Natural killer cell (primary cell): ENCODE results near the gene SLC24A3. TPM values are rescaled to one million over a fixed set of nuclear protein-coding genes. Genes with fewer than 3 reads are reported as not detected.

ENCODE experiments used
- ATAC-seq, 3 donors: fragments of 150-1000 bp in 2 of 3; fragments of 200-7000 bp in 1 of 3; cut with Tn5 transposase; 1 replicate in 1 of 3; 2 replicates in 2 of 3; pipeline ENCODE4 v1.10.0; 2021; ENCODE audit warnings: mild to moderate bottlenecking in 2 of 3, moderate library complexity in 2 of 3
- DNase-seq, 2 donors: peaks; one replicate each; pipeline versions ENCODE4 v3.0.0 to v3.0.0-alpha.2; 2013 to 2021; ENCODE audit warnings: mixed read lengths in 1 of 2
- H3K27ac ChIP-seq: one replicate; pipeline ENCODE4 v1.5.1; 2013; ENCODE audit warnings: mild to moderate bottlenecking, low read length
- H3K27me3 ChIP-seq: one replicate; pipeline ENCODE4 v1.6.1; 2013; ENCODE audit warnings: low read length; ENCODE audit not compliant: control insufficient read depth, insufficient read depth
- H3K36me3 ChIP-seq: one replicate; pipeline ENCODE4 v1.6.1; 2013; ENCODE audit warnings: low read length; ENCODE audit not compliant: control insufficient read depth, insufficient read depth
- H3K4me1 ChIP-seq: one replicate; pipeline ENCODE4 v1.6.1; 2013; ENCODE audit warnings: low read length; ENCODE audit not compliant: control insufficient read depth, insufficient read depth
- H3K4me3 ChIP-seq: one replicate; pipeline ENCODE4 v1.5.1; 2013; ENCODE audit warnings: low read length
- H3K9me3 ChIP-seq: one replicate; pipeline ENCODE4 v1.6.1; 2013; ENCODE audit warnings: low read length; ENCODE audit not compliant: control insufficient read depth, insufficient read depth
- H3K27ac Mint-ChIP-seq, 2 donors: one replicate each; pipeline ENCODE4 v1.8.0; 2022; ENCODE audit warnings: mild to moderate bottlenecking in 2 of 2, mixed read lengths in 2 of 2, moderate library complexity in 1 of 2
- H3K27me3 Mint-ChIP-seq, 2 donors: one replicate each; pipeline ENCODE4 v1.8.0; 2022; ENCODE audit warnings: low read depth in 2 of 2, mixed read lengths in 2 of 2
- H3K36me3 Mint-ChIP-seq: one replicate; pipeline ENCODE4 v1.8.0; 2022; ENCODE audit warnings: mixed read lengths
- H3K4me1 Mint-ChIP-seq, 2 donors: one replicate each; pipeline ENCODE4 v1.8.0; 2022; ENCODE audit warnings: mixed read lengths in 2 of 2
- H3K4me3 Mint-ChIP-seq: one replicate; pipeline ENCODE4 v1.8.0; 2022; ENCODE audit warnings: mild to moderate bottlenecking, moderate library complexity, mixed read lengths
- H3K9me3 Mint-ChIP-seq, 2 donors: one replicate each; pipeline ENCODE4 v1.8.0; 2022; ENCODE audit warnings: mixed read lengths in 2 of 2
- WGBS: methylation state at CpG from one replicate; pipeline ENCODE4 v1.1.7; 2013; ENCODE audit warnings: missing lambda C conversion rate; ENCODE audit not compliant: insufficient coverage; 5-methylcytosine and 5-hydroxymethylcytosine counted together
- intact Hi-C: fragments of 100-400 bp; cut with micrococcal nuclease; formaldehyde crosslinking; loops from one replicate; pipeline ENCODE4 v1.14.2; 2022
- total RNA-seq, 4 donors: library from RNA; stranded (reverse); fragments of 120-200 nt in 1 of 4; gene quantifications; one replicate each; pipeline versions ENCODE4 v1.2.3 to v1.2.4, GENCODE V29; 2013 to 2022
- TF ChIP-seq, protein P1 (sequence below): fragments of 200-600 bp; IDR thresholded peaks from one replicate; pipeline ENCODE4 v1.8.0; 2022; ENCODE audit warnings: antibody characterized with exemption

The SLC24A3 gene
- total RNA-seq, 3 donors from 2014 or later (not counting 1 experiment from before 2014, with no cell fraction given) = 0.09 to 5.5 (median 0.99) TPM

DNA sequence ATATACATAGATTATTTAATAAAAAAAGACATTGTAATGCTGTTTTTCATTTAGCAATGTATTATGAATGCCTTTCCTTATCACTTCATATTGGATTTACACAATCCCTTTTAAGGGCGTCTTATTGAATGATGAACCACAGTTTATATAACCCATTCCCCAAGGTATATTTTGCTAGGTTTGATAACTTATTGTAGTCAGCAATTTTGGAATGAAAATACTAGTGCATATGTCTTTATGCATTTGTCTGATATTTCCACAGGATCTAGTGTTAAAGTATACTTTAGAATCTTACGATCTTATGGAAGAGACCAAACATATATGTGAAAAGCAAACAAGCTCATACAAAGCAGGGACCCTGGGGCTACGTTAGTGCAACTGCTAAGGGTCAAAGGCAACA is 365.2 kb downstream of the SLC24A3 start:
- Histone ChIP-seq H3K9me3 (no peaks in the 10 kb centered on the region), H3K4me3 (no peak overlapping the region), H3K4me1 (no peaks in the 10 kb centered on the region), H3K27me3 (no peaks in the 10 kb centered on the region), H3K36me3 (no peaks in the 10 kb centered on the region), H3K27ac (no peak overlapping the region)
- no peaks in the 10 kb centered on the region for H3K36me3 Mint-ChIP-seq
- intact Hi-C loops = no loop called here
- H3K27me3 Mint-ChIP-seq = no peaks in the 10 kb centered on the region
- TF ChIP-seq, protein P1, sequence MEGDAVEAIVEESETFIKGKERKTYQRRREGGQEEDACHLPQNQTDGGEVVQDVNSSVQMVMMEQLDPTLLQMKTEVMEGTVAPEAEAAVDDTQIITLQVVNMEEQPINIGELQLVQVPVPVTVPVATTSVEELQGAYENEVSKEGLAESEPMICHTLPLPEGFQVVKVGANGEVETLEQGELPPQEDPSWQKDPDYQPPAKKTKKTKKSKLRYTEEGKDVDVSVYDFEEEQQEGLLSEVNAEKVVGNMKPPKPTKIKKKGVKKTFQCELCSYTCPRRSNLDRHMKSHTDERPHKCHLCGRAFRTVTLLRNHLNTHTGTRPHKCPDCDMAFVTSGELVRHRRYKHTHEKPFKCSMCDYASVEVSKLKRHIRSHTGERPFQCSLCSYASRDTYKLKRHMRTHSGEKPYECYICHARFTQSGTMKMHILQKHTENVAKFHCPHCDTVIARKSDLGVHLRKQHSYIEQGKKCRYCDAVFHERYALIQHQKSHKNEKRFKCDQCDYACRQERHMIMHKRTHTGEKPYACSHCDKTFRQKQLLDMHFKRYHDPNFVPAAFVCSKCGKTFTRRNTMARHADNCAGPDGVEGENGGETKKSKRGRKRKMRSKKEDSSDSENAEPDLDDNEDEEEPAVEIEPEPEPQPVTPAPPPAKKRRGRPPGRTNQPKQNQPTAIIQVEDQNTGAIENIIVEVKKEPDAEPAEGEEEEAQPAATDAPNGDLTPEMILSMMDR = no peak
- H3K4me1 Mint-ChIP-seq = no peaks in the 10 kb centered on the region
- no peak overlapping the region for H3K4me3 Mint-ChIP-seq
- ATAC-seq (no peak), DNase-seq (no peak)
- H3K9me3 Mint-ChIP-seq = no peaks in the 10 kb centered on the region
- H3K27ac Mint-ChIP-seq = no peak overlapping the region
- WGBS = 85% methylated on average over 2 of the region's 3 CpGs

DNA sequence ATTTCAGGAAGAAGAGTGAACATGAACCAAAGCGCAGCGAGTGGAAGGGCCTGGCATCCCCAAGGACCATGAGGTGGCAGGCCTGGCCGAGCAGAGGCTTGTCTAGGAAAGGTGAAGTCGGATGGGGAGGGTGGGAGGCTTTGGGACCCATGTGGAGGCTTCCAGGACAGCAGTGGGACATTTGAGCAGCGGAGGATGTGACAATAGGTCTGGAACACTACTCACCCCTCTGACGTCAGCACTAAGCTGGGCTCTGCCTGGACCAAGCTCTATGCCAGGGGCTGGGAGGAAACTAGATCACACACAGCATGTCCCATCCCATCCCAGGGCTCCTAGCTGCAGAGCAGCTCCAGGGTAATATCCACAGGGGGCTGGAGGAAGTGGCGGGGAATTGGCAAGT is 370.3 kb downstream of the SLC24A3 start:
- H3K36me3 ChIP-seq = no peaks in the 10 kb centered on the region
- Mint-ChIP-seq H3K4me1 (no peaks in the 10 kb centered on the region), H3K9me3 (no peaks in the 10 kb centered on the region), H3K27me3 (no peaks in the 10 kb centered on the region), H3K4me3 (no peak overlapping the region), H3K27ac (no peak overlapping the region), H3K36me3 (no peaks in the 10 kb centered on the region)
- TF ChIP-seq, protein P1 = no peak
- DNase-seq = no peak
- H3K27me3 ChIP-seq = no peaks in the 10 kb centered on the region
- intact Hi-C loops = loop anchor here (5.0 kb wide), 1 partner anchor 950 kb away; no protein-coding TSS in a partner anchor
- ATAC-seq = no peak
- no peak overlapping the region for H3K4me3 ChIP-seq
- 84% methylated on average over 7 of the region's 7 CpGs for WGBS
- no peaks in the 10 kb centered on the region for H3K9me3 ChIP-seq
- H3K27ac ChIP-seq = no peak overlapping the region
- no peaks in the 10 kb centered on the region for H3K4me1 ChIP-seq

DNA sequence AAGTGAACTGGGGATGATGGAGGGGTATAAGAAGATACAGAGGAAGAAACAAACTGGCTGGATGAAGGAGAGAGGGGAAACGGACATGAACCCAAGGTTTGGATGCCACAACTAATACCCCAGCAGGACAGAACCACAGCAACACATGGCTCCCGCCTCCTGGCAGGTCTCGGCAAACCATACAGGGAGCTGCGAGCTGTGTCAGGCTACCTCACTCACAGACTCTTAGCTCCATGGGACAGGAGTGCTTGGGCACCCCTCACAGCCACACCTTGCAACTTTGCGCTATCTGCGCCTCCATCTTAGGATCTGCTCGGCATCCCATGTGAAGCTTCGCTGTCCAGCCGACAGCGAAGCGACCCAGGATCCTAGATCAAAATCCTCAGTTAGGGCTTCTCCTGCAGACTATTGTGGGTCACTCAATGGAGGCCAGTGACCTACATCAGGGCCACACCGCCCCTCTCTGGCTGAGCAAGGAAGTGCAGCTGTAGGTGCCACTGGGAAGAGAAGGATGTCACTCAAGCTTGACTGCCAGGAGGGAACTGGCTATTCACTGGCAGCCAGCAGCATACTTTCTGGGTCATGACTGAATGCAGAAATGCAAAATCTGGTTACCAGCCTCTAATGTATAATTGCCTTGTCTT is 371.2 kb downstream of the SLC24A3 start:
- H3K4me3 ChIP-seq = no peak overlapping the region
- no peak overlapping the region for H3K27ac ChIP-seq
- Mint-ChIP-seq H3K27me3 (no peaks in the 10 kb centered on the region), H3K27ac (no peak overlapping the region), H3K36me3 (no peaks in the 10 kb centered on the region), H3K4me1 (no peaks in the 10 kb centered on the region), H3K4me3 (no peak overlapping the region), H3K9me3 (no peaks in the 10 kb centered on the region)
- peak; percentile 57 to 84 (median 68) for ATAC-seq
- WGBS = 67% methylated on average over 12 of the region's 12 CpGs
- intact Hi-C loops = loop anchor here (5.0 kb wide), 1 partner anchor 951 kb away; no protein-coding TSS in a partner anchor
- H3K9me3 ChIP-seq = no peaks in the 10 kb centered on the region
- no peaks in the 10 kb centered on the region for H3K4me1 ChIP-seq
- peak; percentile 40 to 41 for DNase-seq
- H3K27me3 ChIP-seq = no peaks in the 10 kb centered on the region
- TF ChIP-seq, protein P1 = peak; percentile 45
- no peaks in the 10 kb centered on the region for H3K36me3 ChIP-seq

DNA sequence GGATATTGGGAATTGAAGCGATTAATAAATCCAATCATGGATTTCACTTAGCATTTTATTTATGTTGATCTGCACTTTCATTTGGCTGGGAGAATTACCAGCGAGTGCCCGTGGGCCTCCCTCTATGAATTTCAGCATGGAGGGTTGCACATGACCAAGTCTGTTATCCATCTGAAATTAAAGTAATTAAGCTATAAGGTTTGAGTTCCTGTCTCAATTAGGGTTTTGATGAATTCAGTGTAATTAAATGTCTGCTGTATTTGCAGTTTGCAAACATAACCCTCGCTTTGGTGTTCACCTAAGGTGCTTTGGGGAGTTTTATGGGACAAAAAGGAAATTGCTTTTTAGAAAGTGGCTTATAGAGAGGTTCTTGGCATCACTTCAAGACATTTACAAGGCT is 375.8 kb downstream of the SLC24A3 start:
- ATAC-seq (no peak), DNase-seq (no peak)
- TF ChIP-seq, protein P1 = no peak
- Mint-ChIP-seq H3K4me3 (no peak overlapping the region), H3K4me1 (no peaks in the 10 kb centered on the region), H3K36me3 (no peaks in the 10 kb centered on the region), H3K9me3 (no peaks in the 10 kb centered on the region), H3K27me3 (no peaks in the 10 kb centered on the region), H3K27ac (no peak overlapping the region)
- Histone ChIP-seq H3K4me3 (no peak overlapping the region), H3K9me3 (no peaks in the 10 kb centered on the region), H3K36me3 (no peaks in the 10 kb centered on the region), H3K27me3 (no peaks in the 10 kb centered on the region), H3K27ac (no peak overlapping the region), H3K4me1 (no peaks in the 10 kb centered on the region)
- WGBS = 82% methylated on average over 4 of the region's 4 CpGs
- intact Hi-C loops = no loop called here
